ENCODE data around the gene PRKN.

PRKN gene

GRCh38 chr6:162360901-162361567, 366.5 kb downstream of the PRKN start:
- Histone ChIP-seq H3K27me3 (ENCODE audit: insufficient read depth, low read length) (no peaks in the 10 kb centered on the region), H3K79me2 (ENCODE audit: insufficient read depth, low read length) (no peaks in the 10 kb centered on the region), H4K20me1 (ENCODE audit: insufficient read depth, low read length) (no peaks in the 10 kb centered on the region), H3K9me3 (ENCODE audit: low read length) (no peaks in the 10 kb centered on the region), H2AFZ (ENCODE audit: low read length) (no peak overlapping the region), H3K27ac (ENCODE audit: low read depth, low read length, poor library complexity, severe bottlenecking) (no peak overlapping the region), H3K4me3 (ENCODE audit: low read depth, low read length, poor library complexity, severe bottlenecking) (no peak overlapping the region), H3K36me3 (ENCODE audit: insufficient read depth, low read length) (no peaks in the 10 kb centered on the region), H3K4me2 (ENCODE audit: low read length) (no peak overlapping the region), H3K9ac (ENCODE audit: low read length) (no peak overlapping the region), H3K9me2 (ENCODE audit: low read depth, low read length) (no peaks in the 10 kb centered on the region), H3F3A (ENCODE audit: insufficient read depth, low read length) (no peaks in the 10 kb centered on the region), H3K4me1 (ENCODE audit: insufficient read depth, low read length, severe bottlenecking) (no peaks in the 10 kb centered on the region)
- TF ChIP-seq EZH2 (IDR thresholded peaks at IDR 0.05; ENCODE audit: borderline replicate concordance, low read length) (no peak), CTCF (IDR thresholded peaks at IDR 0.05; ENCODE audit: low read length) (no peak)

GRCh38 chr6:162358625-162359024, 368.9 kb downstream of the PRKN start:
- no peaks in the 10 kb centered on the region for H3K36me3 ChIP-seq (ENCODE audit: insufficient read depth, low read length)
- H3K4me1 ChIP-seq (ENCODE audit: insufficient read depth, low read length, severe bottlenecking): no peaks in the 10 kb centered on the region
- H4K20me1 ChIP-seq (ENCODE audit: insufficient read depth, low read length): no peaks in the 10 kb centered on the region
- no peak overlapping the region for H3K4me2 ChIP-seq (ENCODE audit: low read length)
- H2AFZ ChIP-seq (ENCODE audit: low read length): no peak overlapping the region
- H3F3A ChIP-seq (ENCODE audit: insufficient read depth, low read length): no peaks in the 10 kb centered on the region
- H3K9ac ChIP-seq (ENCODE audit: low read length): no peak overlapping the region
- H3K27me3 ChIP-seq (ENCODE audit: insufficient read depth, low read length): no peaks in the 10 kb centered on the region
- no peaks in the 10 kb centered on the region for H3K79me2 ChIP-seq (ENCODE audit: insufficient read depth, low read length)
- TF ChIP-seq CTCF (IDR thresholded peaks at IDR 0.05; ENCODE audit: low read length) (no peak), EZH2 (IDR thresholded peaks at IDR 0.05; ENCODE audit: borderline replicate concordance, low read length) (no peak)
- H3K27ac ChIP-seq (ENCODE audit: low read depth, low read length, poor library complexity, severe bottlenecking): no peak overlapping the region
- H3K4me3 ChIP-seq (ENCODE audit: low read depth, low read length, poor library complexity, severe bottlenecking): no peak overlapping the region
- H3K9me3 ChIP-seq (ENCODE audit: low read length): no peaks in the 10 kb centered on the region
- no peaks in the 10 kb centered on the region for H3K9me2 ChIP-seq (ENCODE audit: low read depth, low read length)

GRCh38 chr6:162345051-162345511, 382.5 kb downstream of the PRKN start:
- Histone ChIP-seq H3K36me3 (ENCODE audit: insufficient read depth, low read length) (no peaks in the 10 kb centered on the region), H3F3A (ENCODE audit: insufficient read depth, low read length) (no peaks in the 10 kb centered on the region), H3K4me2 (ENCODE audit: low read length) (no peak overlapping the region), H4K20me1 (ENCODE audit: insufficient read depth, low read length) (no peaks in the 10 kb centered on the region), H3K9ac (ENCODE audit: low read length) (no peak overlapping the region), H3K9me2 (ENCODE audit: low read depth, low read length) (no peaks in the 10 kb centered on the region), H3K27ac (ENCODE audit: low read depth, low read length, poor library complexity, severe bottlenecking) (no peak overlapping the region), H3K4me1 (ENCODE audit: insufficient read depth, low read length, severe bottlenecking) (no peaks in the 10 kb centered on the region), H3K4me3 (ENCODE audit: low read depth, low read length, poor library complexity, severe bottlenecking) (no peak overlapping the region), H2AFZ (ENCODE audit: low read length) (no peak overlapping the region), H3K9me3 (ENCODE audit: low read length) (no peaks in the 10 kb centered on the region), H3K79me2 (ENCODE audit: insufficient read depth, low read length) (no peaks in the 10 kb centered on the region), H3K27me3 (ENCODE audit: insufficient read depth, low read length) (no peaks in the 10 kb centered on the region)
- no peak for TF ChIP-seq EZH2 (IDR thresholded peaks at IDR 0.05; ENCODE audit: borderline replicate concordance, low read length)
- TF ChIP-seq CTCF (IDR thresholded peaks at IDR 0.05; ENCODE audit: low read length): no peak

All from OCI-LY1 (cell line).